CD14-positive monocyte (primary cell): ENCODE data around the gene ZNF69. TPM values are rescaled to one million over a fixed set of nuclear protein-coding genes. Genes with fewer than 3 reads are reported as not detected.
"Not testable (repeated sequence)": the region's sequence is repeated elsewhere in the genome, so short reads cannot be mapped to it uniquely, and the experiment has no call there.

Source experiments
- DNase-seq, 3 donors: peaks; one replicate each; pipeline ENCODE4 v3.0.0-alpha.2; 2011 to 2022
- H2AFZ ChIP-seq: 2 replicates; pipeline ENCODE4 v1.6.0; 2012; ENCODE audit warnings: mild to moderate bottlenecking, low read depth, low read length, inconsistent platforms; ENCODE audit not compliant: insufficient read depth, poor library complexity, severe bottlenecking
- H3K27ac ChIP-seq, 2 donors: 1 replicate in 1 of 2; 2 replicates in 1 of 2; pipeline ENCODE4 v1.5.1; 2012 to 2013; ENCODE audit warnings: low read length in 2 of 2, control low read depth in 1 of 2, inconsistent platforms in 1 of 2, low read depth in 1 of 2, mild to moderate bottlenecking in 1 of 2
- H3K27me3 ChIP-seq, 2 donors: one replicate each; pipeline versions ENCODE4 v1.6.0 to v1.6.1; 2011 to 2013; ENCODE audit warnings: low read length in 2 of 2; ENCODE audit not compliant: control insufficient read depth in 2 of 2, insufficient read depth in 2 of 2
- H3K36me3 ChIP-seq, 2 donors: replicated peaks in 1 of 2; 1 replicate in 1 of 2; 2 replicates in 1 of 2; pipeline versions ENCODE4 v1.5.1 to v1.6.1; 2012 to 2013; ENCODE audit warnings: low read length in 2 of 2, control low read depth in 1 of 2, inconsistent platforms in 1 of 2, mild to moderate bottlenecking in 1 of 2; ENCODE audit not compliant: insufficient read depth in 2 of 2, control insufficient read depth in 1 of 2
- H3K4me1 ChIP-seq, 2 donors: 1 replicate in 1 of 2; 2 replicates in 1 of 2; pipeline versions ENCODE4 v1.5.1 to v1.6.1; 2012 to 2013; ENCODE audit warnings: low read length in 2 of 2, control low read depth in 1 of 2, inconsistent platforms in 1 of 2, mild to moderate bottlenecking in 1 of 2, moderate library complexity in 1 of 2; ENCODE audit not compliant: insufficient read depth in 2 of 2, control insufficient read depth in 1 of 2
- H3K4me2 ChIP-seq: replicated peaks from 2 replicates; pipeline ENCODE3; 2012; ENCODE audit warnings: low read length, moderate library complexity, mild to moderate bottlenecking; ENCODE audit not compliant: poor library complexity, severe bottlenecking; ENCODE audit errors: extremely low read depth
- H3K4me3 ChIP-seq, 3 experiments: fragments of 200-600 bp in 1 of 3; sonication (generic) in 1 of 3; replicated peaks in 1 of 3; 1 replicate in 2 of 3; 2 replicates in 1 of 3; pipeline ENCODE4 v1.5.1; 2011 to 2013; ENCODE audit warnings: low read length in 3 of 3, mild to moderate bottlenecking in 3 of 3, control low read depth in 2 of 3, low read depth in 2 of 3, inconsistent platforms in 1 of 3, moderate library complexity in 1 of 3
- H3K79me2 ChIP-seq: 2 replicates; pipeline ENCODE4 v1.6.0; 2012; ENCODE audit warnings: mild to moderate bottlenecking, control low read depth, inconsistent platforms, low read length, moderate library complexity; ENCODE audit not compliant: insufficient read depth
- H3K9ac ChIP-seq: 2 replicates; pipeline ENCODE4 v1.6.0; 2017; ENCODE audit warnings: low read length, mild to moderate bottlenecking; ENCODE audit not compliant: insufficient read depth, poor library complexity, severe bottlenecking
- H3K9me3 ChIP-seq, 2 donors: replicated peaks in 1 of 2; 1 replicate in 1 of 2; 2 replicates in 1 of 2; pipeline versions ENCODE4 v1.5.1 to v1.6.1; 2012 to 2013; ENCODE audit warnings: low read length in 2 of 2, control low read depth in 1 of 2; ENCODE audit not compliant: control insufficient read depth in 1 of 2, insufficient read depth in 1 of 2
- H4K20me1 ChIP-seq: 2 replicates; pipeline ENCODE4 v1.6.0; 2012; ENCODE audit warnings: mild to moderate bottlenecking, low read length, control low read depth, moderate library complexity; ENCODE audit not compliant: insufficient read depth
- H3K27ac Mint-ChIP-seq, 7 donors: one replicate each; pipeline ENCODE4 v1.8.0; 2020; ENCODE audit warnings: mild to moderate bottlenecking in 7 of 7, mixed read lengths in 7 of 7, moderate library complexity in 6 of 7, inconsistent platforms in 2 of 7
- H3K27me3 Mint-ChIP-seq, 3 donors: one replicate each; pipeline ENCODE4 v1.8.0; 2021 to 2022; ENCODE audit warnings: low read depth in 3 of 3, mild to moderate bottlenecking in 3 of 3, mixed read lengths in 3 of 3, moderate library complexity in 3 of 3, inconsistent platforms in 1 of 3
- H3K36me3 Mint-ChIP-seq, 2 donors: one replicate each; pipeline ENCODE4 v1.8.0; 2020; ENCODE audit warnings: mixed read lengths in 2 of 2, inconsistent platforms in 1 of 2, mild to moderate bottlenecking in 1 of 2
- H3K4me1 Mint-ChIP-seq: one replicate; pipeline ENCODE4 v1.8.0; 2020; ENCODE audit warnings: mild to moderate bottlenecking, mixed read lengths
- H3K4me3 Mint-ChIP-seq, 2 donors: one replicate each; pipeline ENCODE4 v1.8.0; 2020; ENCODE audit warnings: mild to moderate bottlenecking in 2 of 2, mixed read lengths in 2 of 2, moderate library complexity in 1 of 2
- H3K9me3 Mint-ChIP-seq, 7 donors: one replicate each; pipeline ENCODE4 v1.8.0; 2020 to 2022; ENCODE audit warnings: mixed read lengths in 7 of 7, mild to moderate bottlenecking in 6 of 7, moderate library complexity in 6 of 7, inconsistent platforms in 2 of 7
- CTCF ChIP-seq: fragments of 200-600 bp; IDR thresholded peaks from one replicate; pipeline ENCODE4 v1.8.0; 2022; ENCODE audit warnings: antibody characterized with exemption, mild to moderate bottlenecking
- WGBS: methylation state at CpG from one replicate; pipeline ENCODE4 v1.1.5; 2013; ENCODE audit warnings: missing lambda C conversion rate; ENCODE audit not compliant: insufficient coverage; 5-methylcytosine and 5-hydroxymethylcytosine counted together
- intact Hi-C, 2 donors: fragments of 100-400 bp; cut with micrococcal nuclease; formaldehyde crosslinking; loops; one replicate each; pipeline versions ENCODE4 v1.15.0 to v1.15.1; 2023
- polyA minus RNA-seq: library from RNA; depleted of rRNA, polyadenylated mRNA; stranded (reverse); fragments of >200 nt; gene quantifications from 2 replicates; pipeline ENCODE4 v1.2.3, GENCODE V29; 2012
- polyA plus RNA-seq, 3 donors: library from polyadenylated mRNA; depleted of rRNA in 1 of 3; unstranded in 2 of 3; stranded (reverse) in 1 of 3; fragments of 300-500 nt in 2 of 3; fragments of >200 nt in 1 of 3; fragmentation: Illumina TruSeq in 2 of 3; gene quantifications; 1 replicate in 2 of 3; 2 replicates in 1 of 3; pipeline ENCODE4 v1.2.3, GENCODE V29; 2012 to 2021
- total RNA-seq, 12 experiments: library from RNA in 1 of 12; stranded (reverse) in 1 of 12; fragments of 120-200 nt in 1 of 12; gene quantifications; one replicate each; pipeline ENCODE4 v1.2.4 and lab custom pipeline; 2013 to 2026; ENCODE audit warnings: mixed read lengths in 6 of 12, inconsistent platforms in 1 of 12

Gene ZNF69
- total RNA-seq (2013): 4.0 TPM
- polyA plus RNA-seq (1 to 10 TPM in 2 of 3 donors, under 1 TPM in 1; 0.98 to 1.7 (median 1.1) TPM), polyA minus RNA-seq (0.56 and 0.83 TPM in 2 replicates), total RNA-seq (lab: John Stamatoyannopoulos, UW) (0.34 to 3.3 (median 1.6) reads per million in 11 experiments)

DNA sequence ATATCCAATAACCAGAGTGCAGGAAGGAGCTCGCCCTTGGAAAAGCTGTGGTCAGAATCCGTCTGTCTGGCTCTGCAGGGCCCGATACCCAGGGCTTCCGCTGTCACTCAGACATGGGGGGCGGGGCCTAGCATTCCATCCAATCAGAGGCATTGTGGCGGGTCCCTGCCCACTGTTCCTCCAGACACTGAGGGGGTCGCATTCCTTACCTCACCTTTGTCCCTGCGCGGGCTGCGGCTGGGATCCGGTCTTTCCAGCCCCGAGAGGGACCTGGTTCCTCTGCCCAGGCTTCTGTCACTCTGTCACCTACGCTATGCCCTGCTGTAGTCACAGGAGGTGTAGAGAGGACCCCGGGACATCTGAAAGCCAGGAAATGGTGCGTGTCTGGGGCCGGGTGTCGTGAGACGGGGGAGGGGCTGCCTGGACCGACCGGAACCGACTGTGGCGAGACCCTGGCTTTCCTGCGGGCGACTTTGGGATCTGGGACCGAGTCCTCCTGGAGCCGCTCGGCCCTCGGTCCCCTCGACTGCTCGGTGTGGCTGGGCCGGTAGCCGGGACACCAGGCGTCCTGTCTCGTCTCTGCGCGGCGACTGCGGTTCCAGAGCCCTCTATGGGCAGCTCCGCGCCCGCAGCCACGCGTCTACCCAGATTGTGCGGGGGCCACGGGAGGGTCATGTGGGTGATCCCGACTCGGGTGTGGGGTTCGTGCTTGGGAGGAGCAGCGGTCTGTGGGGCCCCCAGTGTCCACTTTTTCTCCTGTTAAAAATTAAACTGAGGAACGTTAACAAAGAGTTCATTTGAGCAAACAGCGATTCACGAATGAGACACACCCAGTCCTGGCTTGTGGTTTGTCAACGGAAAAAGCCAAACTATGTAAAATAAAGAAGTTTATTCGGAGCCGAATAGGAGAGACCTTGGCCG lies at the start of gene ZNF69:
TSS of gene ZNF69 (plus strand) at position 172 of the 921 bp plus-strand sequence. CDS start at position 314, 142 bp downstream.
- Mint-ChIP-seq H3K9me3 (peaks cover 5 to 30% (median 23%) of the 10 kb centered on the region in 7 donors), H3K36me3 (peaks cover 4 to 18% of the 10 kb centered on the region in 2 donors), H3K4me1 (peaks cover 25% of the 10 kb centered on the region), H3K4me3 (peak within 1 kb of the TSS; percentile 92 to 97), H3K27me3 (peaks cover 0 to 1% (median 0%) of the 10 kb centered on the region in 3 donors), H3K27ac (peak within 1 kb of the TSS; percentile 84 to 93 (median 90))
- WGBS: under 1% methylated on average over 50 of the region's 56 CpGs
- no peaks in the 10 kb centered on the region for H3K36me3 ChIP-seq
- DNase-seq: peak; percentile 23 to 52 (median 40)
- intact Hi-C loops: no loop called here
- H3K9me3 ChIP-seq: peaks cover 5 to 14% of the 10 kb centered on the region in 2 donors
- TF ChIP-seq CTCF: no peak
- no peaks in the 10 kb centered on the region for H4K20me1 ChIP-seq
- H2AFZ ChIP-seq: peak within 1 kb of the TSS; percentile 98
- H3K79me2 ChIP-seq: peaks cover 26% of the 10 kb centered on the region
- H3K27ac ChIP-seq: peak within 1 kb of the TSS; percentile 75 to 89
- H3K4me1 ChIP-seq: peaks cover 19 to 23% of the 10 kb centered on the region in 2 donors
- peak within 1 kb of the TSS; percentile 70 to 91 (median 90) for H3K4me3 ChIP-seq
- peak within 1 kb of the TSS; percentile 83 for H3K9ac ChIP-seq
- no peaks in the 10 kb centered on the region for H3K27me3 ChIP-seq
- H3K4me2 ChIP-seq: peak within 1 kb of the TSS; percentile 92

- H3K27me3 Mint-ChIP-seq: peaks cover 2 to 7% (median 3%) of the 10 kb centered on the region in 3 donors
- Histone ChIP-seq H2AFZ (no peak overlapping the region), H3K4me3 (no peak overlapping the region), H4K20me1 (no peaks in the 10 kb centered on the region), H3K9ac (no peak overlapping the region), H3K9me3 (peaks cover 49 to 67% of the 10 kb centered on the region in 2 donors), H3K4me1 (peaks cover 7% of the 10 kb centered on the region in 2 donors), H3K27me3 (no peaks in the 10 kb centered on the region), H3K4me2 (no peak overlapping the region), H3K79me2 (no peaks in the 10 kb centered on the region), H3K27ac (no peak overlapping the region), H3K36me3 (no peaks in the 10 kb centered on the region)
- no peak for TF ChIP-seq CTCF
- intact Hi-C loops: no loop called here
- H3K36me3 Mint-ChIP-seq: peaks cover 0 to 2% of the 10 kb centered on the region in 2 donors
- no peak overlapping the region for H3K4me3 Mint-ChIP-seq
- peaks cover 10% of the 10 kb centered on the region for H3K4me1 Mint-ChIP-seq
- DNase-seq: no peak
- H3K27ac Mint-ChIP-seq: no peak overlapping the region
- peaks cover 14 to 76% (median 56%) of the 10 kb centered on the region in 7 donors for H3K9me3 Mint-ChIP-seq
- WGBS: 40% methylated on average over 1 of the region's 2 CpGs
Observed at GRCh38 chr19:11843722-11844121, 43.9 kb upstream of the ZNF69 start.

DNA sequence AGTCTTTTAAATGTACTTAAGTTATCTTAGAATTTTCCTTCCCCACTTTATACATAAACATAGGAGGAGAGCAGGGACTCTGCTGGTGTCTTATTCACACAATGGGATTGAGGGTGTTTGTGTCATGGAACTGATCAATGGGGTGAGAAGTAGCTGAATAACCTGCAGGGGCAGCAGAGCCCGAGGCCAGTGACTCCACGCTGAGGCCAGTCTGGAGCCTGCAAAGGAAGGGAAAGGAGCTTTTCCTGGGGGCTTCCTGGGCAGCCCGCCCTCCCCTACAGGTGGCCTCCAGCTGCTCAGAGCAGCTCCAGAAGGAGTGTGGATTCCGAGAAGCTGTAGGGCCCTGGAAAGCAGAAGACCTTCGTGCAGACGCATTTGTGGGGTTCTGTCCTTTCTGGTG lies 40.0 kb upstream of the ZNF69 start:
- Mint-ChIP-seq H3K27ac (peak overlapping the region in 2 of 7 donors; percentile 41 to 62), H3K4me1 (peaks cover 20% of the 10 kb centered on the region), H3K9me3 (peaks cover 22 to 73% (median 45%) of the 10 kb centered on the region in 7 donors), H3K36me3 (peaks cover 3 to 20% of the 10 kb centered on the region in 2 donors)
- H3K4me3 ChIP-seq, H3K9ac ChIP-seq, H3K27ac ChIP-seq, H3K27me3 ChIP-seq, H3K4me2 ChIP-seq, H4K20me1 ChIP-seq, H3K4me3 Mint-ChIP-seq, H3K36me3 ChIP-seq, intact Hi-C loops, DNase-seq, H3K27me3 Mint-ChIP-seq: not testable (repeated sequence)
- H3K79me2 ChIP-seq: peaks cover 26% of the 10 kb centered on the region
- H3K9me3 ChIP-seq: peaks cover 47 to 64% of the 10 kb centered on the region in 2 donors
- peak overlapping the region; percentile 81 for H2AFZ ChIP-seq
- 82% methylated on average over 5 of the region's 6 CpGs for WGBS
- peaks cover 15 to 19% of the 10 kb centered on the region in 2 donors for H3K4me1 ChIP-seq
